Mucosa of descending colon (tissue), 3 donors: ENCODE data around the gene FRAT2. TPM values are rescaled to one million over a fixed set of nuclear protein-coding genes. Genes with fewer than 3 reads are reported as not detected.
"Not testable (repeated sequence)": the region's sequence is repeated elsewhere in the genome, so short reads cannot be mapped to it uniquely, and the experiment has no call there.

ENCODE experiments used
- ATAC-seq: fragments of 200-7000 bp; cut with Tn5 transposase; one replicate; pipeline ENCODE4 v1.9.1; 2020; ENCODE audit warnings: mild to moderate bottlenecking, moderate library complexity
- DNase-seq, 3 donors: peaks; one replicate each; pipeline ENCODE4 v3.0.0-alpha.2; 2020
- H3K36me3 ChIP-seq: fragments of 200-600 bp; one replicate; pipeline ENCODE4 v1.8.0; 2021; ENCODE audit warnings: low read depth, mild to moderate bottlenecking
- H3K4me1 ChIP-seq: fragments of 200-600 bp; one replicate; pipeline ENCODE4 v1.8.0; 2021; ENCODE audit warnings: low read depth, mild to moderate bottlenecking
- H3K4me3 ChIP-seq: fragments of 200-600 bp; one replicate; pipeline ENCODE4 v1.8.0; 2021; ENCODE audit warnings: mild to moderate bottlenecking
- H3K9me3 ChIP-seq: fragments of 200-600 bp; one replicate; pipeline ENCODE4 v1.8.0; 2021; ENCODE audit warnings: mild to moderate bottlenecking
- CTCF ChIP-seq: fragments of 200-600 bp; IDR thresholded peaks from one replicate; pipeline ENCODE4 v1.8.0; 2022; ENCODE audit warnings: antibody characterized with exemption, mild to moderate bottlenecking
- intact Hi-C, 2 donors: fragments of 100-400 bp; cut with DNase I in 1 of 2; cut with micrococcal nuclease in 1 of 2; formaldehyde crosslinking; loops; one replicate each; pipeline versions ENCODE4 v1.11.0 to v1.11.1; 2022; cut with DNase I, micrococcal nuclease
- total RNA-seq, 3 donors: library from RNA; stranded (reverse); fragmentation: NEBNext Ultra II Directional in 2 of 3; extraction: Animal tissue kit (Norgen Biotek cat#: 25700) in 2 of 3; gene quantifications; one replicate each; pipeline versions ENCODE4 v1.2.1 to v1.2.4, GENCODE V29; 2021 to 2023
- donor health status: DM: no; HTN: no; CAD: no; lungs with moderate emphysema.
- donor health status: DM: no; HTN: no; CAD: no.
- donor health status: DM: no; HTN: yes; CAD: no.

The FRAT2 gene
- total RNA-seq, 3 donors from 2014 or later: 26.2 to 42.5 (median 33.3) TPM

GRCh38 chr10:97356318-97356914 lies 21.9 kb upstream of the FRAT2 start:
- no peaks in the 10 kb centered on the region for H3K4me1 ChIP-seq
- ATAC-seq (no peak), DNase-seq (no peak)
- no peak for TF ChIP-seq CTCF
- no peaks in the 10 kb centered on the region for H3K36me3 ChIP-seq
- intact Hi-C loops: no loop called here
- no peak overlapping the region for H3K4me3 ChIP-seq
- H3K9me3 ChIP-seq: no peaks in the 10 kb centered on the region

- Histone ChIP-seq H3K4me3 (no peak overlapping the region), H3K36me3 (no peaks in the 10 kb centered on the region), H3K4me1 (peaks cover 4% of the 10 kb centered on the region), H3K9me3 (no peaks in the 10 kb centered on the region)
- TF ChIP-seq CTCF: no peak
- peak in 1 of 3 donors; percentile 53 for DNase-seq
- intact Hi-C loops: no loop called here
- ATAC-seq: peak; percentile 46
Observed at GRCh38 chr10:97355571-97355975, 21.0 kb upstream of the FRAT2 start.

GRCh38 chr10:97353945-97354344 lies 19.4 kb upstream of the FRAT2 start:
- peak; percentile 14 for ATAC-seq
- DNase-seq: no peak
- Histone ChIP-seq H3K9me3 (no peaks in the 10 kb centered on the region), H3K4me3 (no peak overlapping the region), H3K4me1 (peaks cover 18% of the 10 kb centered on the region), H3K36me3 (no peaks in the 10 kb centered on the region)
- TF ChIP-seq CTCF: no peak
- intact Hi-C loops: no loop called here

- ATAC-seq (peak; percentile 90), DNase-seq (no peak)
- TF ChIP-seq CTCF: no peak
- intact Hi-C loops: no loop called here
- Histone ChIP-seq H3K4me1 (peaks cover 18% of the 10 kb centered on the region), H3K4me3 (no peak overlapping the region), H3K9me3 (no peaks in the 10 kb centered on the region), H3K36me3 (no peaks in the 10 kb centered on the region)
Observed at GRCh38 chr10:97349752-97350513, 15.4 kb upstream of the FRAT2 start.

GRCh38 chr10:97347317-97347716 lies 12.8 kb upstream of the FRAT2 start:
- intact Hi-C loops: no loop called here

GRCh38 chr10:97343664-97344063 lies 9.1 kb upstream of the FRAT2 start:
- DNase-seq, ATAC-seq, H3K36me3 ChIP-seq, intact Hi-C loops, H3K4me3 ChIP-seq, H3K9me3 ChIP-seq, H3K4me1 ChIP-seq: not testable (repeated sequence)

More at GRCh38 chr10:97347317-97347716, 12.8 kb upstream of the FRAT2 start:
- DNase-seq (no peak), ATAC-seq (no peak)
- Histone ChIP-seq H3K4me1 (peaks cover 18% of the 10 kb centered on the region), H3K4me3 (no peak overlapping the region), H3K9me3 (no peaks in the 10 kb centered on the region), H3K36me3 (no peaks in the 10 kb centered on the region)
- TF ChIP-seq CTCF: no peak
